Aorta (tissue), 5 donors: ENCODE measurements around the gene AZU1. TPM values are rescaled to one million over a fixed set of nuclear protein-coding genes. Genes with fewer than 3 reads are reported as not detected.
"Not testable (repeated sequence)": the region's sequence is repeated elsewhere in the genome, so short reads cannot be mapped to it uniquely, and the experiment has no call there.

Source experiments
- ATAC-seq: fragments of 200-7000 bp; cut with Tn5 transposase; one replicate; pipeline ENCODE4 v1.9.1; 2022; ENCODE audit warnings: moderate library complexity; ENCODE audit not compliant: low FRiP score
- DNase-seq, 2 donors: peaks; one replicate each; pipeline ENCODE4 v3.0.0-alpha.2; 2020
- H3K27ac ChIP-seq, 2 donors: one replicate each; pipeline ENCODE4 v1.5.1; 2013; ENCODE audit warnings: low read length in 2 of 2, mild to moderate bottlenecking in 2 of 2, moderate library complexity in 2 of 2, control low read depth in 1 of 2, inconsistent platforms in 1 of 2, low read depth in 1 of 2
- H3K27me3 ChIP-seq, 2 donors: one replicate each; pipeline ENCODE4 v1.6.1; 2013; ENCODE audit warnings: control low read depth in 1 of 2, low read length in 1 of 2, mild to moderate bottlenecking in 1 of 2, moderate library complexity in 1 of 2; ENCODE audit not compliant: insufficient read depth in 2 of 2, control insufficient read depth in 1 of 2
- H3K36me3 ChIP-seq, 2 donors: one replicate each; pipeline ENCODE4 v1.6.1; 2013; ENCODE audit warnings: control low read depth in 1 of 2, low read length in 1 of 2, mild to moderate bottlenecking in 1 of 2; ENCODE audit not compliant: insufficient read depth in 2 of 2, control insufficient read depth in 1 of 2
- H3K4me1 ChIP-seq, 2 donors: one replicate each; pipeline ENCODE4 v1.6.1; 2013; ENCODE audit warnings: low read length in 2 of 2, control low read depth in 1 of 2, mild to moderate bottlenecking in 1 of 2, moderate library complexity in 1 of 2; ENCODE audit not compliant: insufficient read depth in 2 of 2, control insufficient read depth in 1 of 2
- H3K4me3 ChIP-seq, 2 donors: one replicate each; pipeline ENCODE4 v1.5.1; 2013; ENCODE audit warnings: low read length in 2 of 2, control low read depth in 1 of 2, mild to moderate bottlenecking in 1 of 2
- H3K9me3 ChIP-seq: one replicate; pipeline ENCODE4 v1.6.1; 2013; ENCODE audit warnings: mild to moderate bottlenecking, low read length; ENCODE audit not compliant: control insufficient read depth
- WGBS, 2 donors: extraction: QIAGEN DNeasy Blood & Tissue Kit; methylation state at CpG; one replicate each; pipeline ENCODE4 v1.1.7; 2013; 5-methylcytosine and 5-hydroxymethylcytosine counted together
- intact Hi-C, 2 donors: fragments of 100-400 bp; cut with DNase I; formaldehyde crosslinking; loops; one replicate each; pipeline versions ENCODE4 v1.14.2 to v1.15.0; 2022
- polyA plus RNA-seq, 2 donors: library from polyadenylated mRNA; stranded (reverse); fragments of 200-250 nt; gene quantifications; one replicate each; pipeline ENCODE4 v1.2.3, GENCODE V29; 2013
- total RNA-seq, 2 donors: library from RNA; stranded (reverse); fragmentation: NEBNext Ultra II Directional; extraction: Animal tissue kit (Norgen Biotek cat#: 25700); gene quantifications; one replicate each; pipeline ENCODE4 v1.2.1, GENCODE V29; 2021
- donor health status: healthy with polysubstance abuse.
- donor health status: Bipolar disorder and iron deficiency.
- donor health status: DM: no; HTN: no; CAD: no.
- donor health status: DM: no; HTN: no; CAD: no.
- donor health status: DM: yes; HTN: yes; CAD: no.

The AZU1 gene
- total and polyA plus RNA-seq, 4 donors, result 0.49 to 0.72 TPM; not detected in 2

DNA sequence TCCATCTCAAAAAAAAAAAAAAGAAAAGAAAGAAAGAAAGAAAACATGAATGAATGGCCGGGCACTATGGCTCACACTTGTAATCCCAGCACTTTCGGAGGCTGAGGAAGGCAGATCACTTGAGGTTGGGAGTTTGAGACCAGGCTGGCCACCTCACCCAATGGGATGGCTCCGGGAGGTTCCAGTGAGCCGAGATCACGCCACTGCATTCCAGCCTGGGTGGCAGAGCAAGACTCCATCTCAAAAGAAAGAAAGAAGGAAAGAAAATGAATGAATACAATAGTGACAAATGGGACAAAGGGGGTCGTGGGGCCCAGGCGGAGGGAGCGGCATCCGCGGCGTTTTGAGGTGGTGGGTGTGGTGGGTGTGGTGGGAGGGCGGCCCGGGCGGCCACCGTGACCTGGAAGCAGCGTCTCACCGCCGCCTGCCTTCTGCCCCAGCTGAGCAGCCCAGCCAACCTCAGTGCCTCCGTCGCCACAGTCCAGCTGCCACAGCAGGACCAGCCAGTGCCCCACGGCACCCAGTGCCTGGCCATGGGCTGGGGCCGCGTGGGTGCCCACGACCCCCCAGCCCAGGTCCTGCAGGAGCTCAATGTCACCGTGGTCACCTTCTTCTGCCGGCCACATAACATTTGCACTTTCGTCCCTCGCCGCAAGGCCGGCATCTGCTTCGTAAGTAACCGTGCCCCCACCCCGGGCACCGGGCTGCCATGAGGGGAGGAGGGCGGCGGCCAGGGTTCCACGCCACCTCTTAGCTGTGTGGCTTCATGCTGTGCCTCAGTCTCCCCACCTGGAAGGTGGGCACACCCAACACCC is 18.3 kb downstream of the AZU1 start:
- no peak overlapping the region for H3K4me3 ChIP-seq
- H3K27me3 ChIP-seq, result no peaks in the 10 kb centered on the region
- no peaks in the 10 kb centered on the region for H3K9me3 ChIP-seq
- intact Hi-C loops, result no loop called here
- H3K27ac ChIP-seq, result no peak overlapping the region
- WGBS, 2 donors, result 64 to 70% methylated on average over 36 to 37 of the region's 37 CpGs
- ATAC-seq (no peak), DNase-seq (no peak)
- H3K4me1 ChIP-seq, result no peaks in the 10 kb centered on the region
- no peaks in the 10 kb centered on the region for H3K36me3 ChIP-seq

DNA sequence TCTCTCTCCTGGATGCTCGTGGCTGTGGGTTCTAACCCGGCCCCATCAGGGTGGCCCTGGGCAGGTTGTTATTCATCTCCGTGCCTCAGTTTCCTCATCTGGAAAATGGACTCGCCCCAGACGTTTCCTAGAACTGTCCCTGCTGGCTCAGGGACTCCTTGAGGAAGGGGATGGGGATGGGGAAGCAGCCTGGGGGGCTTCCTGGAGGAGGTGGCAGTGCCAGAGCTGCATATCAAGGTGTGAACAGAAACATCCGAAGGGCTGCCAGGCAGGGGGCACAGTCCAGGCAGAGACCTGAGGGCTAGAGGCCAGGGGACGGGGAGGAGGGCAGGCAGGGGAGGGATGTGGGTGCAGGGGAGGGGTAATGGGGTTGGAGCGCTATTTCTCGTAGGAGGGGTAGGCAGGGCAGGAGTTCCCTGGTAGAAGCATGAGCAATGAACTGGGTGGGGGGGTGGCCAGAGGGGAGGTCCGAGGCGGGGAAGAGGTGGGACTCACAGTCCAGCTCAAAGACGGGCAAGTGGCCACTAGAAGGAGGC is 20.8 kb downstream of the AZU1 start:
- Histone ChIP-seq H3K36me3 (no peaks in the 10 kb centered on the region), H3K27me3 (no peaks in the 10 kb centered on the region), H3K4me1 (no peaks in the 10 kb centered on the region), H3K4me3 (no peak overlapping the region), H3K27ac (no peak overlapping the region), H3K9me3 (no peaks in the 10 kb centered on the region)
- intact Hi-C loops, result no loop called here
- WGBS, 2 donors, result 42 to 49% methylated on average over 12 of the region's 12 CpGs
- no peak for ATAC-seq
- no peak for DNase-seq

DNA sequence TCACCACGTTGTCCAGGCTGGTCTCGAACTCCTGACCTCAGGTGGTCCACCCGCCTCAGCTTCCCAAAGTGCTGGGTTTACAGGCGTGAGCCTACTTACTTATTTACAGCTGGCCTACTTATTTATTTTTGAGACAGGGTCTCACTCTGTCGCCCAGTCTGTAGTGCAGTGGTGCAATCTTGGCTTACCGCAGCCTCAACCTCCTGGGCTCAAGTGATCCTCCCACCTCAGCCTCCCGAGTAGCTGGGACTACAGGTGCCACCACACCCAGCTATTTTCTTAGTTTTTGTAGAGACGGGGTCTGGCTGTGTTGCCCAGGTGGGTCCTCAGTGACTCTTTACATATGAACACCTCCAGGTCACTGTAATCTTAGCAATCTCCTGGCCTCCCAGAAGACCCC is 21.6 kb downstream of the AZU1 start:
- H3K4me3 ChIP-seq, H3K36me3 ChIP-seq, DNase-seq, H3K27me3 ChIP-seq, H3K9me3 ChIP-seq, ATAC-seq, H3K27ac ChIP-seq, intact Hi-C loops, H3K4me1 ChIP-seq: not testable (repeated sequence)
- WGBS, 2 donors, result 81 to 84% methylated on average over 8 of the region's 8 CpGs

DNA sequence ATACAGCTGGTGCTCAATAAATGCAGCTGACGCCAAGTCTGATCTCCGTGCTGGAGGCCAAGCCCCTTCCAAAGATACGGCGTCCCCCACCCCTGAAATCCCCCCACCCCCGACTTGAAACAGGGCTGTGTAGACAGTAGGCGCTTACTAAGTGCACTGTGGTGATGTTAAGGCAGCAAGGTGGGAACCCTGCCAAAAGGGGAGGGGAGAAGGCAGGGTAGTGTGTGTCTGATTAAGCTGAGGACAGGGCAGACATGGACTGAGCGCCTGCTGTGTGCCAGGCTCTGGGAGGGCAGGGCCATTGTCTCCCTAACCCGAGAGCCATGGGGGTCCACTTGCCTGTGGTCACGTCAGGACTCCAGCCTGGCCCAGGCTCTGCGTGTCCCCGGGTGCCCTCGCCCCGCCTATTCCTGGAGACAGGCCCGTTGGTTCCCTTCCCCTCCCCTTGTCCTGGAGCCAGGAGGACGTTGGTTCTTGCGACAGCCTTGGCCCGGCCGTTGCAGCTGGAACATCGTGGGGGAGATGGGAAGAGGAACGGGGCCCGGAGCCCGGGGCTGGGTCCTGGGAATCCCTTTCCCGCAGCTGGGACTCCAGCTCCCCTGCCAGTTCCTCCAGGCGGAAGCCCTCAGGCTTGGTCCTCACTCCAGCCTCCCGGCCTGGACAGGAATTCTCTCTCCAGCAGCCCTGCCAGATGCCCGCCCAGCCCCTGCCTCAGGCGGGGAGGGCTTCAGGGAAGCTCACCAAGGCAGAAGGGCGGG is 22.8 kb downstream of the AZU1 start:
- Histone ChIP-seq H3K27ac (no peak overlapping the region), H3K9me3 (no peaks in the 10 kb centered on the region), H3K27me3 (no peaks in the 10 kb centered on the region), H3K36me3 (no peaks in the 10 kb centered on the region), H3K4me3 (no peak overlapping the region), H3K4me1 (no peaks in the 10 kb centered on the region)
- ATAC-seq (peak; percentile 89), DNase-seq (peak; percentile 93 to 96)
- WGBS, 2 donors, result 17 to 18% methylated on average over 27 to 28 of the region's 28 CpGs
- intact Hi-C loops, result no loop called here

DNA sequence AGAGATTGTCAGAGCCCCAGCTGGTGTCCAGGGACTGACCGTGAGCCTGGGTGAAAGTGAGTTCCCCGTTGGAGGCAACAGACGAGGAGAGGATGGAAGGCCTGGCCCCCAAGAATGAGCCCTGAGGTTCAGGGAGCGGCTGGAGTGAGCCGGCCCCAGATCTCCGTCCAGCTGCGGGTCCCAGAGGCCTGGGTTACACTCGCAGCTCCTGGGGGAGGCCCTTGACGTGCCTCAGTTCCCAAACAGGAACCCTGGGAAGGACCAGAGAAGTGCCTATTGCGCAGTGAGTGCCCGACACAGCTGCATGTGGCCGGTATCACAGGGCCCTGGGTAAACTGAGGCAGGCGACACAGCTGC is 23.3 kb downstream of the AZU1 start:
- H3K9me3 ChIP-seq, result no peaks in the 10 kb centered on the region
- no peaks in the 10 kb centered on the region for H3K27me3 ChIP-seq
- ATAC-seq (no peak), DNase-seq (no peak)
- H3K4me1 ChIP-seq, result no peaks in the 10 kb centered on the region
- H3K27ac ChIP-seq, result no peak overlapping the region
- no peak overlapping the region for H3K4me3 ChIP-seq
- H3K36me3 ChIP-seq, result no peaks in the 10 kb centered on the region
- 22 to 24% methylated on average over 13 of the region's 13 CpGs for WGBS, 2 donors
- intact Hi-C loops, result no loop called here

GRCh38 chr19:852136-853013 is 24.7 kb downstream of the AZU1 start, which contains the start of gene ELANE:
Gene ELANE, plus strand, starts transcription at chr19:852303. Its CDS starts 26 bp downstream, at chr19:852329.
- no peaks in the 10 kb centered on the region for H3K9me3 ChIP-seq
- intact Hi-C loops, result no loop called here
- no peaks in the 10 kb centered on the region for H3K4me1 ChIP-seq
- H3K27ac ChIP-seq, result no peak within 1 kb of the TSS
- H3K36me3 ChIP-seq, result no peaks in the 10 kb centered on the region
- H3K4me3 ChIP-seq, result no peak within 1 kb of the TSS
- peak in 1 of 2 donors; percentile 77 for DNase-seq
- ATAC-seq, result no peak
- H3K27me3 ChIP-seq, result no peaks in the 10 kb centered on the region
- 58 to 66% methylated on average over 52 to 55 of the region's 55 CpGs for WGBS, 2 donors

DNA sequence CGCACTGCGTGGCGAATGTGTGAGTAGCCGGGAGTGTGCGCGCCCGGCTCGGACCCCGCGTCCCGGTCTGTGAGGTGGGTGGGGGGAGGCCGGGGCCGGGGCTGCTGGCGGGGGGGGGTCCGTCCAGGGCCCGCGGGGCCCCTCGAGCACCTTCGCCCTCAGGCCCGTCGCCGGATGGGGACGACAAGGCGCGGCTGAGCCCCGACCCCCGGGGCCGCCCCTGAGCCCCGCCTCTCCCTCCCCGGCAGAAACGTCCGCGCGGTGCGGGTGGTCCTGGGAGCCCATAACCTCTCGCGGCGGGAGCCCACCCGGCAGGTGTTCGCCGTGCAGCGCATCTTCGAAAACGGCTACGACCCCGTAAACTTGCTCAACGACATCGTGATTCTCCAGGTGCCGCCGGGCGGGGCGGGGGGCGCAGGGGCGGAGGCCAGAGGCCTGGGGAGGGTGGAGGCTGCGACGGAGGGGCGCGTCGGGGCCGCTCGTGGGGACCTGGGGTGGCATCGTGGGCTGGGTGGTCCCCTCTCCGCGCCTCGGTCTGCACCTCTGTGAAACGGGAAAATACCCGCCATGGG is 25.5 kb downstream of the AZU1 start:
- no peak for ATAC-seq
- WGBS, 2 donors, result 27 to 31% methylated on average over 50 to 67 of the region's 67 CpGs

DNA sequence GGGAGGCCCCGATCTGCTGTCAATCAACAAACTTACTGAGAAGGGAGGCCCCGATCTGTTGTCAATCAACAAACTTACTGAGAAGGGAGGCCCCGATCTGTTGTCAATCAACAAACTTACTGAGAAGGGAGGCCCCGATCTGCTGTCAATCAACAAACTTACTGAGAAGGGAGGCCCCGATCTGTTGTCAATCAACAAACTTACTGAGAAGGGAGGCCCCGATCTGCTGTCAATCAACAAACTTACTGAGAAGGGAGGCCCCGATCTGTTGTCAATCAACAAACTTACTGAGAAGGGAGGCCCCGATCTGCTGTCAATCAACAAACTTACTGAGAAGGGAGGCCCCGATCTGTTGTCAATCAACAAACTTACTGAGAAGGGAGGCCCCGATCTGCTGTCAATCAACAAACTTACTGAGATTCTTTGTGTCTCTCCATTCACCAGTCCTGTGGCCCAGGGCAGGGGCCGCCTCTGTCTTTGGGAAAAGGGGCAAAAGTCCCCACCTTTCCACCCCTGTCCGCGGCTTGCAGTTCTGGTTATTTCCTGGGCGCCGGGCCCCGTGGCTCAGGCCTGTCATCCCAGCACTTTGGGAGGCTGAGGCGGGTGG is 26.1 kb downstream of the AZU1 start:
- intact Hi-C loops, DNase-seq, ATAC-seq, H3K27ac ChIP-seq, H3K4me1 ChIP-seq, H3K4me3 ChIP-seq, H3K27me3 ChIP-seq, H3K36me3 ChIP-seq, H3K9me3 ChIP-seq: not testable (repeated sequence)
- 75 to 77% methylated on average over 10 to 13 of the region's 17 CpGs for WGBS, 2 donors

More for the DNA sequence above, 25.5 kb downstream of the AZU1 start:
- DNase-seq, result no peak
- Histone ChIP-seq H3K4me1 (no peaks in the 10 kb centered on the region), H3K27me3 (no peaks in the 10 kb centered on the region), H3K4me3 (no peak overlapping the region), H3K36me3 (no peaks in the 10 kb centered on the region), H3K9me3 (no peaks in the 10 kb centered on the region), H3K27ac (no peak overlapping the region)
- intact Hi-C loops, result no loop called here
